KG1 (cell line): ENCODE data around the gene HCN3.
"Not testable (repeated sequence)": the region's sequence is repeated elsewhere in the genome, so short reads cannot be mapped to it uniquely, and the experiment has no call there.

Experiments used
- DNase-seq: peaks from one replicate; lab custom pipeline; 2025; lab: John Stamatoyannopoulos, UW

HCN3 gene

GRCh38 chr1:155277070-155277901 lies at the start of gene HCN3:
HCN3 (plus strand) TSS chr1:155277463; CDS start chr1:155277591, 128 bp downstream.
- peak; percentile 78 for DNase-seq

DNA sequence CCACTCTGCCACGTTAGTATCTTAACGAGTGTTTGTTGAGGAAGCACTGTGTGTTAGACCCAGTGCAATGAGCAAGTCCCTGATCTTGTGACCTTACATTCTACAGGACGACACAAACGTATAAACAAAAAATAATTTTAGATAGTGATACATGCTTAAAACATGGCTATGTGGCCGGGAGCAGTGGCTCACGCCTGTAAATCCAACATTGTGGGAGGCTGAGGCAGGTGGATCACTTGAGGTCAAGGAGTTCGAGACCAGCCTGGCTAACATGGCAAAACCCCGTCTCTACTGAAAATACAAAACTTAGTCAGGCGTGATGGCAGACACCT lies 49.2 kb upstream of the HCN3 start:
- no peak for DNase-seq

DNA sequence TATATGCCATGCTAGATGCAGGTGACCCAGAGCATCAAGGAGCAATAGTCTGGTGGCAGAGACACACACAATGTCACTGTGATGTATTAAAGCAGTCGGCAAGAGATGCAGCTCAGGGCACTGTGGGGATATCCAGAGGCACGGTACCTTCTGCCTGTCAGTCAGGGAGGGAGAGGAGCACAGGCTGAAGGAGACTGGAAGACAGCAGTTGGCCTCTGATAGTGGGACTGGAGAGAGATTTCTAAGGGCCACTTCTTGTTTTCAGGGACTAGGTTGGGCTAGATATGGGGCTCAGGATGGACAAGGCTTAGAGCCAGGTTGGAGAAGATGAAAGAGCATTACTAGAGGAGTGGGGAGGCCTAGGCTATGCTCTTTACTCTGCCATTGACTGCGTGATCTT lies 46.0 kb upstream of the HCN3 start:
- DNase-seq = not testable (repeated sequence)

- DNase-seq = not testable (repeated sequence)
Measured at GRCh38 chr1:155232001-155232978, 45.0 kb upstream of the HCN3 start.

- not testable (repeated sequence) for DNase-seq
Measured at GRCh38 chr1:155233502-155233901, 43.8 kb upstream of the HCN3 start.

- DNase-seq = not testable (repeated sequence)
Measured at GRCh38 chr1:155235375-155235774, 41.9 kb upstream of the HCN3 start.

GRCh38 chr1:155236451-155236850 lies 40.8 kb upstream of the HCN3 start:
- no peak for DNase-seq

DNA sequence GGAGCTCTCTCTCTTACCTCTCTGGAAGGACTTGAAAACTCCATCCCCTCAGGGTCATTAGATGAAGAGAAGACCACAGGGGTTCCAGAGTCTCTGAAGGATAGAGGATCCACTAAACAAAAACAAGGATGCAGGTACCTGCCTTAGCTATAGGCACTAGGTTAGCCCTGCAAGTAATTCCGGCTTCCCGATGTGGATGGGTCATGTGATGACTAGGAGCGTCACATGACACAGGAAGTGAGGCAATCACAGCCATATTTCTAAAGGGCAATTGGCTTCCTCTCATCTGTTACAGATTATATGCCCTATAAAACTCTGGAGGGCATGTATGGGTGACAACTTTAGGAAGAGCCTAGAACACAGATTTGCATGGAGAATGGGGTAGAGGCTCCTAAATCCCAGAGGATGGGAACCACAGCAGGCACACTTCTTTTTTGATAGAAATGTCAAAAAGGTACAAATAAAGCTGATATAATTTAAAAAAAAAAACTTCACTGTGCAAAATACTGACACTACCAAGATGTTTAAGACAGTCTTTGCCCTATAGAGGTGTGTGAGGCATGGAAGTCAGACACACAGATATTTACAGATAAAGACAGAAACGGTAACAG lies 36.1 kb upstream of the HCN3 start:
- DNase-seq = peak; percentile 77

DNA sequence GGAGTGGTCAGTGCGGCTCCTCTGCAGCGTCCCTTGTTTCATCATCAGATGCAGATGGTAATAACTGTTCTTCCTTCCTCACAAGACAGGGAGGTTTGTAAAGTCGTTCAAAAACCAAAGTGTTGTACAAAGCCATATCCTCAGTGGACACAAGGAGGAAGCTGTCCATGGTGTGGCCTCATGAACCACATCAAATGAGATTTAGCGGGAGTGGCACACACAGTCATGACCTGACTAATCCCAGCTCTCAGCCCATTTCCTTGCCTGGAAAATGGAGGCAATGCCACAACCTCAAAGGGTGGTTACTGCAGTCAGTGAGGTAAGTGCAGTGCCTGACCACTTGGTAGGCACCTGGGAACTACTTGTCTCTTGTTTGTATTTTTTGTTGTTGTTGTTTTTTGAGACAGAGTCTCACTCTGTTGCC lies 35.4 kb upstream of the HCN3 start:
- no peak for DNase-seq

DNA sequence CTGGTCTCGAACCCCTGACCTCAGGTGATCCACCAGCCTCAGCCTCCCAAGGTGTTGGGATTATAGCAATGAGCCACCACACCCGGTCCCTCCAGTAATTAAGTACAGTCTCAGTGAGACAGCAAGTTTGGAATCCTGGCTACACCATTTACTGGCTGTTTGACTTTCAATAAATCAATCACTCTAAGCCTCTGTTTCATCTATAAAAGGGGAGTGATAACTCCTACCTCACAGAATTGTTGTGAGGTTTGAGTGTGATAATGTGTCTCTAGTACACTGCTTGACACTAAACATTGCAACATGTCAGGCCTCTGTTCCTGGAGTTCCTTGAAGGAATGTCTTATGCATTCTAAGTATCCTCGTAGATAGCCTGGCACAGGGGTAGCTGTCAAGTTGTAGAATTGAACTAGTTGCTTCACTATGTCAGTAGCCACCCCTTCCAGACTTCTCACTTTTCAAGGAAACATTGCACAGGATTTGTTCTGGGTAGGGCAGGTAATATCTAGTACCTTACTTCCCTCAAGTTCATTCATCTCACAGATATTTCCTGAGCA lies 34.4 kb upstream of the HCN3 start:
- DNase-seq = no peak

DNA sequence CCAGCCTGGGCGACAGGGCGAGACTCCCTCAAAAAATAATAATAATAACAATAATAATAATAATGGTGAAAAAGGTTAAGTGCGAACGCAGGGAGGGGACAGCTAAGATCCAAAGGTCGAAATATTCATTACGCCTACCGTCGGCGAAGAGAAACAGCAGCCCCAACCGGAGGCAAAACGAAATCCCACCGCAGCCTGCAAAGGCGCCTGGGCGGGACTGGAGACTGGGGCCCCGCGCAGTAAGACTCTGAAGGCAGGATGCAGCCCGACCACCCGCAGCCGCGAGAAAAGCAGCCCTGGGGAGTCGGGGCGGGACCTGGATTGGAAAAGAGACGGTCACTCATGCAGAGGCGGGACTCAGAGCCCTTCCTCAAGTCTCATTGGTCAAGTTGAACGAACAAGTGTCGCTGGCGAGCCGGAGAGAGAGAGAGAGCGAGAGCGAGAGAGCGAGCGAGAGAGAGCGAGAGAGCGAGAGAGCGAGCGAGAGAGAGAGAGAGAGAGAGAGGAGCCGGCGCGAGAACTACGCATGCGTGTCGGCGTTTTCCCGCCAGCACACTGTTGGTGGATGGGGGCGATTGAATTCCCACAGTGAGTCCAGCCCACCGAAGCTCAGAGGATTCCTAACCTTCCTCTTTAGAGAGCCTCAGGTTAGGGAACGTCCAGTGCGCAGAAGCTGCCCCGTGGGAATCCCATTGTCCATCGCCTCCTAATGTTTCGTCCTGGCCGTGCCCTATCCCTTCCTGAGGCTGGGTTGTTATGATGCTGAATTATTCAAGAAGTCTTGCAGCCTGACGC lies 32.7 kb upstream of the HCN3 start:
- peak; percentile 96 for DNase-seq

DNA sequence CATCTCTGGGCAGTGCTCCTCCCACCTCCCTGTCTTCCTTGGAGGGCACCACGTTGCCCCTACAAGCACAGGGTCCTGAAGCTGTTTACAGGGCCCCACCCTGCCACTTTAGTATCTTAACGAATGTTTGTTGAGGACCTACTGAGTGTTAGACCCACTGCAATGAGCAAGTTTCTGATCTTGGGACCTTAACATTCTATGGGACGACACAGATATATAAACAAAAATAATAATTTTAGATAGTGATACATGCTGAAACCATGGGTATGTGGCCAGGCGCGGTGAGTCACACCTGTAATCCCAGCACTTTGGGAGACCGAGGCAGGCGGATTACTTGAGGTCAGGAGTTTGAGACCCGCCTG lies 32.1 kb upstream of the HCN3 start:
- DNase-seq = no peak

GRCh38 chr1:155246796-155247195 lies 30.5 kb upstream of the HCN3 start:
- not testable (repeated sequence) for DNase-seq

- DNase-seq = no peak
Measured at GRCh38 chr1:155247667-155248553, 29.4 kb upstream of the HCN3 start.

GRCh38 chr1:155250246-155250632 lies 27.0 kb upstream of the HCN3 start:
- DNase-seq = no peak

DNA sequence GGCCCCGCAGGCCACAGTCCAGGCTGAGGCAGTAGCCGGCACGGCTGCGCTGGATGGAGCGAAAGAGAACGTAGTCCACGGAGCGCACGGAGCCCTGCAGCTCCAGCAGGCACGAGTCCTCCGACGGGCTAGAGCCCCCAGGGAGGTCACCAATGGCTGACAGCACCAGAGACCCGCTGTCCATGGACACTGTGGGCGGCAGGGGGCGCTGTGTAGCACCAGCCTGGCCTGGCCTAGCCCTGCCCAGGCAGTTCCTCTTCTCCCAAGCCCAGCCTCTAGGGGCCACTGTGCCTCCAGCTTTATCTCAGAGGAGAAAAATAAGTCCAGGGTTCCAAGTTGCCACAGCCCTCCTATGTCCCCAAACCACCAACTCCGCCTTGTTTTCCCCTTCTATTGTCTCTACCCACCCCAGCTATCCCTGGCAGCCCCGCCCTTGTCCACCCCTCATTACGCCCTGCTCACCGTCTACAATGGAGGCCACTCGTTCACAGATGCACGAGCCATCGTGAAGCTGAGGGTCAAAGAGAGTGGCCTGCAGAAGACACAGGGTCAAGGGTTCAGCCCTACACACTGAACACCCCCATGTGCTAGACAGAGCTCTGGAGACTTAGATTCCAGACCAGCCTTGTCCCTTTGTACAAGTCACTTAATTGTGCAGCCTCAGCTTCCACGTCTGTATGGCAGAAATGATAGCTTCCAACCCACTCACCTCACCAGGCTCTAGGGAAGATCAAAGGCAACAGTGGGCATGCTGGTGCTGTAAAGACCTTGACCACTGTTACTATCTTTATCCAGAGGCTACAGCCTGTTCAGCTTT lies 26.4 kb upstream of the HCN3 start:
- DNase-seq = peak; percentile 87

- DNase-seq = no peak
Measured at GRCh38 chr1:155251566-155251965, 25.7 kb upstream of the HCN3 start.

DNA sequence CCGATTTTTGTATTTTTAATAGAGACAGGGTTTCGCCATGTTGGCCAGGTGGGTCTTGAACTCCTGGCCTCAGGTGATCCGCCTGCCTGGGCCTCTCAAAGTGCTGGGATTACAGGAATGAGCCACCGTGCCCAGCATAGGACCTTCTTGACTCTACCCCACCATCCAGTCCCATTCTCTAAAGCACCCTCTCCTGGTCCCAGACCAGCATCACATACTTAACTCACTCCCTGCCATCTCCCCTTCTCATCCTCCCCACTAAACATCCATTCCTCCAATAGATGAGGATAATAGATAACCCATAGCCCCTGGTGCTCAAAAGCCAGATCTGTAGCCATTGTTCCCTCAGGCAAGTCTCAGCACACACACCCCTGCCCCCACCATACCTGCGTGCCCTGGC lies 24.1 kb upstream of the HCN3 start:
- DNase-seq = no peak

DNA sequence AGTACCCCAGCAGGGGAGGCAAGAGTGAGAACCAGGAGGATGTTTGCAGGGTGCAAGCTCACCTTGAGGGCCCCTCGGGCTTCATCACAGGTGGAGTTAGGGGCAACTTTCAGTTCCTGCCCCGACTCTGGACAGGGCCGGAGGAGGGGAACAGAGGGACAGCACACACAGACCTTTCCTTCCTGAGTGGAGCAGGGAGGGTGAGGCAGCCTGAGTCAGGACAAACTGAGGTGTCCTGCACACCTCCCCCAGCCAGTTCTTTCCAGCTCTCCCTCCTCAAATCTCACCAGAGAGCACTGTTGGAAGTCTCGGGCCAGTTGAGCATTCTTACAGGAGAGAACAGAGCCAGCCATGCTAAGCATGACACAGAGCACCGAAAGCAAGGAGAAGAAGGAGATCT lies 23.5 kb upstream of the HCN3 start:
- no peak for DNase-seq
